ENCODE measurements around the gene ATP2B1. TPM values are rescaled to one million over a fixed set of nuclear protein-coding genes. Genes with fewer than 3 reads are reported as not detected.

ATP2B1 gene
- total RNA-seq, 1 donor from 2014 or later, result 177 TPM

- Mint-ChIP-seq H3K9me3 (no peaks in the 10 kb centered on the region), H3K4me1 (no peaks in the 10 kb centered on the region), H3K36me3 (peaks cover 63% of the 10 kb centered on the region), H3K27me3 (ENCODE audit: insufficient read depth, low read depth) (peaks cover 2% of the 10 kb centered on the region), H3K27ac (no peak overlapping the region), H3K4me3 (no peak overlapping the region)
- H3K4me2 ChIP-seq, result no peak overlapping the region
- H2AFZ ChIP-seq (replicated peaks), result no peak overlapping the region
- no peaks in the 10 kb centered on the region for H3K4me1 ChIP-seq
- H3K36me3 ChIP-seq, result peaks cover 20% of the 10 kb centered on the region
- H4K20me1 ChIP-seq (ENCODE audit: low read depth), result no peaks in the 10 kb centered on the region
- DNase-seq (ENCODE audit: low spot score), result no peak
- H3K79me2 ChIP-seq (ENCODE audit: low read depth), result no peaks in the 10 kb centered on the region
- no peak overlapping the region for H3K9ac ChIP-seq
- H3K9me3 ChIP-seq (ENCODE audit: low read depth), result no peaks in the 10 kb centered on the region
- no peak overlapping the region for H3K4me3 ChIP-seq
- TF ChIP-seq EZH2 (IDR thresholded peaks at IDR 0.05) (no peak), CTCF (IDR thresholded peaks at IDR 0.05) (no peak), EZH2phosphoT487 (IDR thresholded peaks at IDR 0.05) (no peak)
- no peaks in the 10 kb centered on the region for H3F3A ChIP-seq (ENCODE audit: low read depth)
- no peaks in the 10 kb centered on the region for H3K27me3 ChIP-seq
- no peak overlapping the region for H3K27ac ChIP-seq
Measured at GRCh38 chr12:89610366-89610765, 98.3 kb downstream of the ATP2B1 start.

GRCh38 chr12:89603678-89604077 is 105.0 kb downstream of the ATP2B1 start:
- no peak for DNase-seq (ENCODE audit: low spot score)
- TF ChIP-seq CTCF (IDR thresholded peaks at IDR 0.05) (no peak), EZH2 (IDR thresholded peaks at IDR 0.05) (no peak), EZH2phosphoT487 (IDR thresholded peaks at IDR 0.05) (no peak)
- Mint-ChIP-seq H3K36me3 (peaks cover 59% of the 10 kb centered on the region), H3K9me3 (no peaks in the 10 kb centered on the region), H3K27ac (no peak overlapping the region), H3K4me1 (no peaks in the 10 kb centered on the region), H3K4me3 (no peak overlapping the region), H3K27me3 (ENCODE audit: insufficient read depth, low read depth) (peaks cover 2% of the 10 kb centered on the region)
- H3K79me2 ChIP-seq (ENCODE audit: low read depth), result no peaks in the 10 kb centered on the region
- H3K9me3 ChIP-seq (ENCODE audit: low read depth), result no peaks in the 10 kb centered on the region
- H3K27me3 ChIP-seq, result no peaks in the 10 kb centered on the region
- H3K4me3 ChIP-seq, result no peak overlapping the region
- H3K4me1 ChIP-seq, result no peaks in the 10 kb centered on the region
- no peaks in the 10 kb centered on the region for H3F3A ChIP-seq (ENCODE audit: low read depth)
- H3K4me2 ChIP-seq, result no peak overlapping the region
- H4K20me1 ChIP-seq (ENCODE audit: low read depth), result no peaks in the 10 kb centered on the region
- H2AFZ ChIP-seq (replicated peaks), result no peak overlapping the region
- peaks cover 33% of the 10 kb centered on the region for H3K36me3 ChIP-seq
- no peak overlapping the region for H3K27ac ChIP-seq
- H3K9ac ChIP-seq, result no peak overlapping the region

- TF ChIP-seq EZH2 (IDR thresholded peaks at IDR 0.05) (no peak), EZH2phosphoT487 (IDR thresholded peaks at IDR 0.05) (no peak), CTCF (IDR thresholded peaks at IDR 0.05) (no peak)
Measured at GRCh38 chr12:89597770-89598169, 110.9 kb downstream of the ATP2B1 start.

More at GRCh38 chr12:89597770-89598169, 110.9 kb downstream of the ATP2B1 start:
- no peaks in the 10 kb centered on the region for H4K20me1 ChIP-seq (ENCODE audit: low read depth)
- Mint-ChIP-seq H3K27me3 (ENCODE audit: insufficient read depth, low read depth) (no peaks in the 10 kb centered on the region), H3K4me3 (no peak overlapping the region), H3K9me3 (no peaks in the 10 kb centered on the region), H3K4me1 (peaks cover 13% of the 10 kb centered on the region), H3K27ac (no peak overlapping the region), H3K36me3 (peaks cover 27% of the 10 kb centered on the region)
- H3F3A ChIP-seq (ENCODE audit: low read depth), result peaks cover 12% of the 10 kb centered on the region
- H3K79me2 ChIP-seq (ENCODE audit: low read depth), result no peaks in the 10 kb centered on the region
- H3K4me2 ChIP-seq, result no peak overlapping the region
- H3K27ac ChIP-seq, result no peak overlapping the region
- H2AFZ ChIP-seq (replicated peaks), result no peak overlapping the region
- H3K27me3 ChIP-seq, result no peaks in the 10 kb centered on the region
- H3K9ac ChIP-seq, result no peak overlapping the region
- peaks cover 28% of the 10 kb centered on the region for H3K36me3 ChIP-seq
- H3K9me3 ChIP-seq (ENCODE audit: low read depth), result no peaks in the 10 kb centered on the region
- H3K4me3 ChIP-seq, result no peak overlapping the region
- H3K4me1 ChIP-seq, result peaks cover 19% of the 10 kb centered on the region
- no peak for DNase-seq (ENCODE audit: low spot score)

All from neural progenitor cell (in vitro differentiated cells).